GM12801 (cell line): Measurements from ENCODE around the gene NRL.

Experiments
- CTCF ChIP-seq: IDR thresholded peaks from one replicate; pipeline ENCODE4 v1.5.1; 2011; ENCODE audit warnings: control low read depth; ENCODE audit not compliant: insufficient read length; ENCODE audit errors: extremely low read depth

NRL gene

DNA sequence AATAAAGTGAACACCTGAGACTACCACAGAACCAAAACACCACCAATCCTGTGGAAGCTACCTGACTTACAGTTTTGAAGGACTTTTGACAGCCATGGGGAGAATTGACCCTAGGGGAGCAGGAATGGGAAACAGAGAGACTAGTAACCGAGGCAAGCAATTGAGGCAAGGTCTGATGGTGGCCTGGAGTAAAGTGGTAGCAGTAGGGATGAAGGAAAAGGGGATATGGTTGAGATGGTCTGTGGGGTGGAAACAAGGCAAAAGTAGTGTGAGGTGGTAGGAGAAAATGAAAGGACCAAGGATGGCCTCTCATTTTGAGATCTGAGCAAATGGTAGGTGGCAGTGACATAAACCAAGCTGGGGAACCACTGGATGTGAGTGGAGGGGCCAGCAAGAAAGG lies 42.1 kb upstream of the NRL start:
- no peak for TF ChIP-seq CTCF

DNA sequence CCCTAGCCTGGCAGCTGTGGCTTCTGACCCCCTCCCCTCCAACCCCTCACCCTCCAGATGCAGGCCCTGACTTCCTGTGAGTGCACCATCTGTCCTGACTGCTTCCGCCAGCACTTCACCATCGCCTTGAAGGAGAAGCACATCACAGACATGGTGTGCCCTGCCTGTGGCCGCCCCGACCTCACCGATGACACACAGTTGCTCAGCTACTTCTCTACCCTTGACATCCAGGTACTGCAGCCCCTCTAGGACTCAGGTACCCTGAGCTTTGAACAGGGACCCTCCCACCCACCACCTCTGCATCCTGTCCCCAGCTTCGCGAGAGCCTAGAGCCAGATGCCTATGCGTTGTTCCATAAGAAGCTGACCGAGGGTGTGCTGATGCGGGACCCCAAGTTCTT lies 40.4 kb upstream of the NRL start:
- TF ChIP-seq CTCF, result no peak

GRCh38 chr14:24151404-24152080 lies 36.8 kb upstream of the NRL start:
- no peak for TF ChIP-seq CTCF

DNA sequence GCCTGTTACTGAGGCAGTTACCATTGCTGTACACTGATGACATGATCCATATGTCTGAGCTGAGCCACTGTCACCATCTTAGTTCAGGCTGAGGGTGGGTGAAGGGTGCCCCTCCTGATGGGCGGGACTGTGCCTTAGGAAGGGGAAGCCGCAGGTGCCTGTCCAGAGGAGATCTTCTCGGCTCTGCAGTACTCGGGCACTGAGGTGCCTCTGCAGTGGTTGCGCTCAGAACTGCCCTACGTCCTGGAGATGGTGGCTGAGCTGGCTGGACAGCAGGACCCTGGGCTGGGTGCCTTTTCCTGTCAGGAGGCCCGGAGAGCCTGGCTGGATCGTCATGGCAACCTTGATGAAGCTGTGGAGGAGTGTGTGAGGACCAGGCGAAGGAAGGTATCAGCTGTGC lies 36.2 kb upstream of the NRL start:
- TF ChIP-seq CTCF, result no peak

DNA sequence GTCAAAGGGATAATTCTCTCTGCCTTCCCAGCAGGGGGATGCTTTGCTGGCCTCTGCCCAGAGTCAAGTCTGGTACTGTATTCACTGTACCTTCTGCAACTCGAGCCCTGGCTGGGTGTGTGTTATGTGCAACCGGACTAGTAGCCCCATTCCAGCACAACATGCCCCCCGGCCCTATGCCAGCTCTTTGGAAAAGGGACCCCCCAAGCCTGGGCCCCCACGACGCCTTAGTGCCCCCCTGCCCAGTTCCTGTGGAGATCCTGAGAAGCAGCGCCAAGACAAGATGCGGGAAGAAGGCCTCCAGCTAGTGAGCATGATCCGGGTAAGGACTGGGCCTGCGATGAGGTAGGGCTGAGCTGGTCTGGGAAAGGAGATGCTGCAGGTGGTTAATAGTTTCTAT lies 35.8 kb upstream of the NRL start:
- no peak for TF ChIP-seq CTCF

DNA sequence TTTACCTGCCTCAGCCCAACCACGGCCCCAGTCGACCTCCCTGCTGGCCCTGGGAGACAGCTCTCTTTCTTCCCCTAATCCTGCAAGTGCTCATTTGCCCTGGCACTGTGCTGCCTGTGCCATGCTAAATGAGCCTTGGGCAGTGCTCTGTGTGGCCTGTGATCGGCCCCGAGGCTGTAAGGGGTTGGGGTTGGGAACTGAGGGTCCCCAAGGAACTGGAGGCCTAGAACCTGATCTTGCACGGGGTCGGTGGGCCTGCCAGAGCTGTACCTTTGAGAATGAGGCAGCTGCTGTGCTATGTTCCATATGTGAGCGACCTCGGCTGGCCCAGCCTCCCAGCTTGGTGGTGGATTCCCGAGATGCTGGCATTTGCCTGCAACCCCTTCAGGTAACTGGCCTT lies 35.3 kb upstream of the NRL start:
- no peak for TF ChIP-seq CTCF

GRCh38 chr14:24149302-24149969 lies 34.7 kb upstream of the NRL start:
- TF ChIP-seq CTCF, result no peak
